ENCODE data around the gene TRAPPC5.

TRAPPC5 gene

GRCh38 chr19:7725791-7726190 is 45.2 kb downstream of the TRAPPC5 start:
- no peak overlapping the region for H3K4me3 ChIP-seq (ENCODE audit: low read length)
- no peak for DNase-seq (ENCODE audit: low read depth)
- TF ChIP-seq CTCF (conservative IDR thresholded peaks at IDR 0.05; ENCODE audit: low read depth, low read length): no peak

- DNase-seq (ENCODE audit: low read depth): no peak
- no peak overlapping the region for H3K4me3 ChIP-seq (ENCODE audit: low read length)
- no peak for TF ChIP-seq CTCF (conservative IDR thresholded peaks at IDR 0.05; ENCODE audit: low read depth, low read length)
Observed at GRCh38 chr19:7729211-7729610, 48.6 kb downstream of the TRAPPC5 start.

GRCh38 chr19:7729831-7730285 is 49.2 kb downstream of the TRAPPC5 start:
- no peak for DNase-seq (ENCODE audit: low read depth)
- no peak overlapping the region for H3K4me3 ChIP-seq (ENCODE audit: low read length)
- no peak for TF ChIP-seq CTCF (conservative IDR thresholded peaks at IDR 0.05; ENCODE audit: low read depth, low read length)

GRCh38 chr19:7730286-7731217 is 49.9 kb downstream of the TRAPPC5 start:
- no peak overlapping the region for H3K4me3 ChIP-seq (ENCODE audit: low read length)
- no peak for DNase-seq (ENCODE audit: low read depth)
- no peak for TF ChIP-seq CTCF (conservative IDR thresholded peaks at IDR 0.05; ENCODE audit: low read depth, low read length)

- no peak for DNase-seq (ENCODE audit: low read depth)
- TF ChIP-seq CTCF (conservative IDR thresholded peaks at IDR 0.05; ENCODE audit: low read depth, low read length): no peak
- H3K4me3 ChIP-seq (ENCODE audit: low read length): no peak overlapping the region
Observed at GRCh38 chr19:7731218-7731595, 50.6 kb downstream of the TRAPPC5 start.

GRCh38 chr19:7731615-7732014 is 51.0 kb downstream of the TRAPPC5 start:
- H3K4me3 ChIP-seq (ENCODE audit: low read length): no peak overlapping the region
- DNase-seq (ENCODE audit: low read depth): no peak
- no peak for TF ChIP-seq CTCF (conservative IDR thresholded peaks at IDR 0.05; ENCODE audit: low read depth, low read length)

- no peak for TF ChIP-seq CTCF (conservative IDR thresholded peaks at IDR 0.05; ENCODE audit: low read depth, low read length)
- DNase-seq (ENCODE audit: low read depth): no peak
Observed at GRCh38 chr19:7732045-7732444, 51.4 kb downstream of the TRAPPC5 start, which contains the start of gene CLEC4G. Gene CLEC4G, minus strand, starts transcription at chr19:7732110. Its CDS starts 8 bp downstream, at chr19:7732102.

More at GRCh38 chr19:7732045-7732444, 51.4 kb downstream of the TRAPPC5 start, which contains the start of gene CLEC4G:
- no peak within 1 kb of the TSS for H3K4me3 ChIP-seq (ENCODE audit: low read length)
